Cardiac fibroblast (primary cell): ENCODE results near the gene KCNF1.

Source experiments
- DNase-seq, 2 donors: peaks; one replicate each; pipeline versions ENCODE4 v3.0.0 to v3.0.0-alpha.2; 2010; ENCODE audit warnings: low read depth in 2 of 2
- H3K4me3 ChIP-seq, 2 donors: replicated peaks in 1 of 2; 1 replicate in 1 of 2; 2 replicates in 1 of 2; pipeline ENCODE4 v1.5.1; 2011; ENCODE audit warnings: low read depth in 2 of 2, low read length in 2 of 2, mild to moderate bottlenecking in 2 of 2, moderate library complexity in 1 of 2
- TF ChIP-seq, protein P1 (sequence below): IDR thresholded peaks from one replicate; pipeline ENCODE4 v1.5.1; 2011; ENCODE audit warnings: low read depth, mild to moderate bottlenecking, low read length, inconsistent platforms

Gene KCNF1

DNA sequence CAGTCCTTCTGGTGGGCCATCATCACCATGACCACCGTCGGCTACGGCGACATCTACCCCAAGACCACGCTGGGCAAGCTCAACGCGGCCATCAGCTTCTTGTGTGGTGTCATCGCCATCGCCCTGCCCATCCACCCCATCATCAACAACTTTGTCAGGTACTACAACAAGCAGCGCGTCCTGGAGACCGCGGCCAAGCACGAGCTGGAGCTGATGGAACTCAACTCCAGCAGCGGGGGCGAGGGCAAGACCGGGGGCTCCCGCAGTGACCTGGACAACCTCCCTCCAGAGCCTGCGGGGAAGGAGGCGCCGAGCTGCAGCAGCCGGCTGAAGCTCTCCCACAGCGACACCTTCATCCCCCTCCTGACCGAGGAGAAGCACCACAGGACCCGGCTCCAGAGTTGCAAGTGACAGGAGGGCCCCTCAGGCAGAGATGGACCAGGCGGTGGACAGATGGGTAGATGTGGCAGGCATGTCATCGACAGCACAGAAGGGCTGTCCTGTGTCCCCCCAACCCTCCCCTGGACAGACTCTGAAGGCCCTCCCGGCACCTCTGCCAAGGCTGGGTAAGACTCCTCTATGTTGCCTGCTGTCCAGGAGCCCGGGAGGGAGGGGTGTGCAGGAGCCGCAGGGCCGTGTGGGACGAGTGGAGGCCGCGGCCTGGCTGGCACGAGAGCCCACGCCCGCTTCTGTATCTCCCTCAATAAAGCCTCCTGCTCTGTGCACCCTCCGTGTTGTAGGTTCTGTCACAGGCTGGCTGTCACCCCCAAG, 2.0 kb downstream of the KCNF1 start:
- TF ChIP-seq, protein P1, sequence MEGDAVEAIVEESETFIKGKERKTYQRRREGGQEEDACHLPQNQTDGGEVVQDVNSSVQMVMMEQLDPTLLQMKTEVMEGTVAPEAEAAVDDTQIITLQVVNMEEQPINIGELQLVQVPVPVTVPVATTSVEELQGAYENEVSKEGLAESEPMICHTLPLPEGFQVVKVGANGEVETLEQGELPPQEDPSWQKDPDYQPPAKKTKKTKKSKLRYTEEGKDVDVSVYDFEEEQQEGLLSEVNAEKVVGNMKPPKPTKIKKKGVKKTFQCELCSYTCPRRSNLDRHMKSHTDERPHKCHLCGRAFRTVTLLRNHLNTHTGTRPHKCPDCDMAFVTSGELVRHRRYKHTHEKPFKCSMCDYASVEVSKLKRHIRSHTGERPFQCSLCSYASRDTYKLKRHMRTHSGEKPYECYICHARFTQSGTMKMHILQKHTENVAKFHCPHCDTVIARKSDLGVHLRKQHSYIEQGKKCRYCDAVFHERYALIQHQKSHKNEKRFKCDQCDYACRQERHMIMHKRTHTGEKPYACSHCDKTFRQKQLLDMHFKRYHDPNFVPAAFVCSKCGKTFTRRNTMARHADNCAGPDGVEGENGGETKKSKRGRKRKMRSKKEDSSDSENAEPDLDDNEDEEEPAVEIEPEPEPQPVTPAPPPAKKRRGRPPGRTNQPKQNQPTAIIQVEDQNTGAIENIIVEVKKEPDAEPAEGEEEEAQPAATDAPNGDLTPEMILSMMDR, result no peak
- DNase-seq, result no peak
- no peak overlapping the region for H3K4me3 ChIP-seq

DNA sequence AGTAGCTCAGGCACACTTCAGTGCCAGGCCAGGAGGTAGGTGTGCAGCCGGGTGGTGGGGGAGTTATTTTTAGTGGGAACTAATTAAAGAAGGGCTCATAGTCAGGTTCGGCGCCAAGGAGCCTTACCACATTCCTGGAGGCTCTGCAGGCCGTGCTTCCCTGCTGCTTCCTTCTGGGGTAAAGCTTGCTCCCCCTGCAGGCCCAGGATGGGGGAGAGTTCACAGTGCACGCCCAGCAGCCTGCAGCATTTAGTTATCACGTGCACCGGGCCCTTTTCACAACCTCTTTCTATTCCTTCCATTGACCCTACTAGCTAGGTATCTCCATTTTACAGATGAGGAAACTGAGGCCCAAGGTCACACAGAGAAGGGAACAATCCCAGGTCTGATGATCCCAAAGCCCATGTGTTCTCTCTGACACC, 2.5 kb downstream of the KCNF1 start:
- DNase-seq, result no peak
- no peak overlapping the region for H3K4me3 ChIP-seq
- TF ChIP-seq, protein P1, result no peak

DNA sequence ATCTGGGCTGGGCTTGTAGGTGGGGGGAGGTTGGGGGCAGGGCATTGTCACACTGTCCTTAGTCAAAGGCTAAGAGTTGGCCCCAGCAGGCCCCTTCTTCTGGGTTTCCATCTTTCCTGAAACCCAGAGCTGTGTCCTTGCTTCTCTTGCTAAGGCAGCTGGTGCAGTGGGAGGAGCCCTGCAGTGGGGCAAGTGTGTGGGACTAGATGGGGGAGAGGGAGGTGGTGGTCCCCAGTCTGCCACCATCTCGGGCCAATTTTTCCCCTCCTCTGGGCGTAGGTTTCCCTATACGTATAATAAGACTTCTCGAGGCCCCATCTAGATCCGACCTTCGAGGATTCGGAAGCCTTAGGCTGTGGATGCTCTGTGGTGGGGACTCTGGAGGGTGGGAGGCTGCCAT, 3.5 kb downstream of the KCNF1 start:
- TF ChIP-seq, protein P1, result no peak
- no peak overlapping the region for H3K4me3 ChIP-seq
- no peak for DNase-seq

DNA sequence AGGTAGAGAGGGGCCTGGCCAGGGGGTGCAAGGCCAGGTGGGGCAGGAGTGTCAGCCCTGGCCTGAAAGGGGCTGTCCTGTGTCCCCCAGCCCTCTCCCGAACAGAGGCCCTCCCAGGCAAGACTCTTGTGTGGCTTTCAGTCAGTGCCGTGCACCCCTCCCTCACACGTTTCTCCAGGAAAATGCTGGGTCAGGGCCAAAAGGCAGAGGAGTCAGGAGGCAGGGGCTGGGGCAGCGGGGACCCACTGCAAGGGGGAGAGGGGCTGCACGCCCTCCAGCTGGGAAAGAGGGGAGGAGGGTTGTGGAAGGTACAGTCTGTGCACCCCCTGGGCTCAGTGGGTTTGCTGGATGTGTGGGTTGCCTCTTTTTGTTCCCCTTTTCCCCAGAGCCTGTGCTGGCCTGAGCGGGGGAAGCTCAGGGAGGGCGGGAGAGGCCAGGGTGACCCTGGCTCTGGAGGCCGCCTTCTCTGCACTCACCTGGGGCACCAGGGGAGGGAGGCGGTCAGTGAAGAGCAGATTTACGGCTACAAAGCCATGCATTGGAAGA, 4.1 kb downstream of the KCNF1 start:
- TF ChIP-seq, protein P1, result no peak
- no peak for DNase-seq
- no peak overlapping the region for H3K4me3 ChIP-seq

DNA sequence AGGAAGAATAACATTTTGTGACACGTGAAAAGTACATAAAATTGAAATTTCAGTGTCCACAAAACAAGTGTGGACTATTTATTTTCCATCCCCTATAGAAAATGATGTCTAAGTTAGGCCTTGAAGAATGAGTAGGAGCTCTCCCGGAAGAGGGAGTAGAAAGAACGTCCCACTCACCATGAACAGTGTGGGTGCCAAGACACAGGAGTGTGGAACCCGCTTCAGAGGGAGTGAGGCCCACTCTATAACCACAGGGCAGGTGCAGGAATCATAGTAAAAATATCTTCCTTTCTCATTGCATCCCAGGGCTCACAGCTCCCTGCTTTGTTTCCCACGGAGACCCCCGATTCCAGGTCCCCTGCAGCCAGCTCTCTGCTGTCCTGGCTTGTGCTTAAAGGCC, 5.2 kb downstream of the KCNF1 start:
- no peak for DNase-seq
- TF ChIP-seq, protein P1, result no peak

DNA sequence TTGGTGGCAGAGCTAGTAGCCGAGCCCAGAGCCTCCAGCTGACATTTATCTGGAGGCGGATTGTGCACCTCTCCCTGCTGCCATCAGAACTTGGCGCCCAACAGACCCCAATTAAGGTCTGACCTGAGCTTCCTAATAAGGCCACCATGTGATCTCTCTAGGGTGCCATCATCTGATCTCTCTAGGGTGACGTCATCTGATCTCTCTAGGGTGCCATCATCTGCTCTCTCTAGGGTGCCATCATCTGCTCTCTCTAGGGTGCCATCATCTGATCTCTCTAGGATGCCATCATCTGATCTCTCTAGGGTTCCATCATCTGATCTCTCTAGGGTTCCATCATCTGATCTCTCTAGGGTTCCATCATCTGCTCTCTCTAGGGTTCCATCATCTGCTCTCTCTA, 6.2 kb downstream of the KCNF1 start:
- H3K4me3 ChIP-seq, result no peak overlapping the region
- TF ChIP-seq, protein P1, result no peak
- DNase-seq, result no peak

More for the DNA sequence above, 5.2 kb downstream of the KCNF1 start:
- H3K4me3 ChIP-seq, result no peak overlapping the region
